ENCODE results near the gene GATB. TPM values are rescaled to one million over a fixed set of nuclear protein-coding genes. Genes with fewer than 3 reads are reported as not detected.

GATB gene
- total and polyA plus RNA-seq, 2 donors (not counting 3 experiments of a cell fraction or from before 2014, with no cell fraction given): 14.4 to 17.7 TPM

GRCh38 chr4:151712777-151713176 lies 48.0 kb downstream of the GATB start:
- intact Hi-C loops (cut with micrococcal nuclease): no loop called here
- Histone ChIP-seq H4K20me1 (replicated peaks; ENCODE audit: control insufficient read depth, extremely low read depth, insufficient read depth, low read length) (no peaks in the 10 kb centered on the region), H3K27me3 (ENCODE audit: control insufficient read depth in 2 of 2, insufficient read depth in 2 of 2, low read length in 2 of 2) (no peaks in the 10 kb centered on the region), H3K9me3 (replicated peaks; ENCODE audit: control insufficient read depth, insufficient read depth, low read length) (no peaks in the 10 kb centered on the region), H3K79me2 (ENCODE audit: control insufficient read depth, insufficient read depth, low read length) (no peaks in the 10 kb centered on the region), H3K9ac (replicated peaks; ENCODE audit: extremely low read depth, insufficient read depth, low read length) (no peak overlapping the region), H3K9me1 (replicated peaks; ENCODE audit: control insufficient read depth, extremely low read depth, insufficient read depth, low read length) (no peaks in the 10 kb centered on the region), H3K4me2 (ENCODE audit: insufficient read depth, low read length) (no peak overlapping the region), H2AFZ (ENCODE audit: low read depth, low read length) (no peak overlapping the region), H3K36me3 (ENCODE audit: control insufficient read depth in 2 of 2, extremely low read depth in 1 of 2, insufficient read depth in 2 of 2, low read length in 2 of 2) (peaks cover 0 to 2% of the 10 kb centered on the region in 2 experiments), H3K4me3 (replicated peaks in 1 of 3; ENCODE audit: insufficient read depth in 1 of 3, low read depth in 1 of 3, low read length in 3 of 3) (no peak overlapping the region), H3K4me1 (ENCODE audit: control insufficient read depth, extremely low read depth, insufficient read depth, low read length) (no peaks in the 10 kb centered on the region), H3K27ac (ENCODE audit: insufficient read depth, low read depth, low read length) (no peak overlapping the region)
- TF ChIP-seq POLR2A (IDR thresholded peaks at IDR 0.05; ENCODE audit: low read depth, low read length) (no peak), MAX (IDR thresholded peaks at IDR 0.05; ENCODE audit: insufficient read depth, insufficient read length) (no peak), CTCF (IDR thresholded peaks at IDR 0.05; ENCODE audit: extremely low read depth in 1 of 2, insufficient read depth in 1 of 2, low read depth in 1 of 2, low read length in 2 of 2) (no peak), GATA2 (IDR thresholded peaks at IDR 0.05; ENCODE audit: insufficient read depth, insufficient read length, low read depth, low read length) (no peak), MYC (IDR thresholded peaks at IDR 0.05; ENCODE audit: low read depth, low read length) (no peak), JUN (IDR thresholded peaks at IDR 0.05; ENCODE audit: borderline replicate concordance, insufficient read depth, insufficient read length, low read depth) (no peak), FOS (IDR thresholded peaks at IDR 0.05; ENCODE audit: borderline replicate concordance, insufficient read depth, low read length) (no peak), EZH2 (IDR thresholded peaks at IDR 0.05; ENCODE audit: borderline replicate concordance, low read depth, low read length, severe bottlenecking) (no peak), POLR2AphosphoS5 (IDR thresholded peaks at IDR 0.05; ENCODE audit: insufficient read depth, low read depth, low read length) (no peak)
- no peak for FAIRE-seq
- ChIA-PET POLR2A (no interaction called here), CTCF (interaction anchor here (1.5 kb wide), 1 partner anchor 10 kb away, joined by 4 read pairs; no protein-coding TSS in a partner anchor)
- dilution Hi-C loops (cut with MboI; ENCODE audit: extremely low pct_ligation_motif_present, low sequenced_read_pairs): no loop called here
- no peak for DNase-seq (ENCODE audit: low read depth, low spot score)
- no TSS peak for BruUV-seq (replicated peaks)
